Measurements from ENCODE around the gene LZTFL1. TPM values are rescaled to one million over a fixed set of nuclear protein-coding genes. Genes with fewer than 3 reads are reported as not detected.

Gene LZTFL1
- total and polyA plus RNA-seq, 4 donors = 3.4 to 11.8 (median 5.7) TPM

GRCh38 chr3:45872569-45872968 lies 30.6 kb upstream of the LZTFL1 start:
- TF ChIP-seq CTCF (IDR thresholded peaks at IDR 0.05; ENCODE audit: low read depth, low read length, missing input control) = no peak
- no peak for TF ChIP-seq GABPA (IDR thresholded peaks at IDR 0.05 in 1 of 2, conservative IDR thresholded peaks at IDR 0.05 in 1 of 2)
- no peak for TF ChIP-seq FOXA2 (IDR thresholded peaks at IDR 0.05)
- TF ChIP-seq NR2F2 (IDR thresholded peaks at IDR 0.05) = no peak
- no peak for TF ChIP-seq HNF4A (conservative IDR thresholded peaks at IDR 0.05)
- TF ChIP-seq ATF3 (IDR thresholded peaks at IDR 0.05) = no peak

GRCh38 chr3:45871780-45872179 lies 29.9 kb upstream of the LZTFL1 start:
- Histone ChIP-seq H3K27me3 (ENCODE audit: control insufficient read depth in 4 of 4, insufficient read depth in 4 of 4, low read length in 3 of 4) (no peaks in the 10 kb centered on the region), H3K36me3 (ENCODE audit: control insufficient read depth in 4 of 4, insufficient read depth in 3 of 4, low read depth in 1 of 4, low read length in 3 of 4) (no peaks in the 10 kb centered on the region), H3K27ac (ENCODE audit: low read depth in 1 of 2, low read length in 2 of 2) (no peak overlapping the region), H3K4me1 (ENCODE audit: control insufficient read depth in 4 of 4, insufficient read depth in 4 of 4, low read length in 3 of 4) (no peaks in the 10 kb centered on the region), H3K9me3 (ENCODE audit: control insufficient read depth in 4 of 4, low read length in 3 of 4) (no peaks in the 10 kb centered on the region), H3K9ac (ENCODE audit: low read depth in 1 of 2, low read length in 2 of 2) (no peak overlapping the region), H3K4me3 (ENCODE audit: low read depth in 1 of 3, low read length in 3 of 3) (no peak overlapping the region)
- no peak for DNase-seq (ENCODE audit: low spot score)
- 86% methylated on average over 6 of the region's 6 CpGs for WGBS
- TF ChIP-seq CTCF (IDR thresholded peaks at IDR 0.05; ENCODE audit: low read depth, low read length, missing input control) (no peak), GABPA (IDR thresholded peaks at IDR 0.05 in 1 of 2, conservative IDR thresholded peaks at IDR 0.05 in 1 of 2) (no peak), TAF1 (conservative IDR thresholded peaks at IDR 0.05) (no peak), NR2F2 (IDR thresholded peaks at IDR 0.05) (no peak), YY1 (IDR thresholded peaks at IDR 0.05) (no peak), ATF3 (IDR thresholded peaks at IDR 0.05) (no peak), HNF4G (IDR thresholded peaks at IDR 0.05) (no peak), RXRA (IDR thresholded peaks at IDR 0.05) (no peak), FOXA1 (IDR thresholded peaks at IDR 0.05) (no peak), EGR1 (IDR thresholded peaks at IDR 0.05; ENCODE audit: low read depth in 2 of 2) (no peak), RAD21 (IDR thresholded peaks at IDR 0.05) (no peak), JUND (IDR thresholded peaks at IDR 0.05) (no peak), REST (IDR thresholded peaks at IDR 0.05) (no peak), HNF4A (conservative IDR thresholded peaks at IDR 0.05) (no peak), FOXA2 (IDR thresholded peaks at IDR 0.05) (no peak), ZBTB33 (IDR thresholded peaks at IDR 0.05) (no peak), MAX (IDR thresholded peaks at IDR 0.05) (no peak), SP1 (IDR thresholded peaks at IDR 0.05) (no peak)

More at GRCh38 chr3:45872569-45872968, 30.6 kb upstream of the LZTFL1 start:
- Histone ChIP-seq H3K4me1 (ENCODE audit: control insufficient read depth in 4 of 4, insufficient read depth in 4 of 4, low read length in 3 of 4) (no peaks in the 10 kb centered on the region), H3K27ac (ENCODE audit: low read depth in 1 of 2, low read length in 2 of 2) (no peak overlapping the region), H3K9me3 (ENCODE audit: control insufficient read depth in 4 of 4, low read length in 3 of 4) (no peaks in the 10 kb centered on the region), H3K9ac (ENCODE audit: low read depth in 1 of 2, low read length in 2 of 2) (no peak overlapping the region), H3K27me3 (ENCODE audit: control insufficient read depth in 4 of 4, insufficient read depth in 4 of 4, low read length in 3 of 4) (no peaks in the 10 kb centered on the region), H3K36me3 (ENCODE audit: control insufficient read depth in 4 of 4, insufficient read depth in 3 of 4, low read depth in 1 of 4, low read length in 3 of 4) (no peaks in the 10 kb centered on the region), H3K4me3 (ENCODE audit: low read depth in 1 of 3, low read length in 3 of 3) (no peak overlapping the region)
- no peak for DNase-seq (ENCODE audit: low spot score)
- 78% methylated on average over 2 of the region's 2 CpGs for WGBS
